HG02678 (cell line): Measurements from ENCODE around the gene RBM39.
"Not testable (repeated sequence)": the region's sequence is repeated elsewhere in the genome, so short reads cannot be mapped to it uniquely, and the experiment has no call there.

Experiments
- ATAC-seq: cut with Tn5 transposase; IDR thresholded peaks from one replicate; pipeline ENCODE4 v1.9.1; 2021; ENCODE audit warnings: mild to moderate bottlenecking, moderate library complexity; ENCODE audit not compliant: unreplicated experiment

RBM39 gene

GRCh38 chr20:35741892-35742740 is at the start of gene RBM39:
TSS of gene RBM39 (minus strand) at chr20:35742260. CDS start at chr20:35740874, 1,386 bp downstream.
- peak; percentile 87 for ATAC-seq

- no peak for ATAC-seq
Measured at GRCh38 chr20:35791821-35792220, 49.8 kb upstream of the RBM39 start.

GRCh38 chr20:35791097-35791496 is 49.0 kb upstream of the RBM39 start:
- ATAC-seq, result no peak

GRCh38 chr20:35788796-35789195 is 46.7 kb upstream of the RBM39 start:
- no peak for ATAC-seq

GRCh38 chr20:35785541-35785940 is 43.5 kb upstream of the RBM39 start:
- not testable (repeated sequence) for ATAC-seq

GRCh38 chr20:35783811-35784210 is 41.8 kb upstream of the RBM39 start:
- not testable (repeated sequence) for ATAC-seq

GRCh38 chr20:35776513-35777101 is 34.5 kb upstream of the RBM39 start:
- no peak for ATAC-seq

GRCh38 chr20:35774391-35774790 is 32.3 kb upstream of the RBM39 start:
- ATAC-seq, result no peak

- ATAC-seq, result no peak
Measured at GRCh38 chr20:35773154-35773751, 31.2 kb upstream of the RBM39 start.

GRCh38 chr20:35772563-35773058 is 30.6 kb upstream of the RBM39 start:
- ATAC-seq, result no peak

- peak; percentile 82 for ATAC-seq
Measured at GRCh38 chr20:35771689-35772562, 29.9 kb upstream of the RBM39 start, which contains the start of gene PHF20. TSS of gene PHF20 (plus strand) at chr20:35772015. CDS start at chr20:35801523, 29,508 bp downstream.

GRCh38 chr20:35771367-35771688 is 29.3 kb upstream of the RBM39 start:
- no peak for ATAC-seq

- ATAC-seq, result no peak
Measured at GRCh38 chr20:35768731-35769664, 26.9 kb upstream of the RBM39 start.

- peak; percentile 46 for ATAC-seq
Measured at GRCh38 chr20:35767683-35768481, 25.8 kb upstream of the RBM39 start.

GRCh38 chr20:35766843-35767242 is 24.8 kb upstream of the RBM39 start:
- no peak for ATAC-seq

GRCh38 chr20:35764936-35765335 is 22.9 kb upstream of the RBM39 start:
- ATAC-seq, result not testable (repeated sequence)

- ATAC-seq, result no peak
Measured at GRCh38 chr20:35762461-35762860, 20.4 kb upstream of the RBM39 start.

GRCh38 chr20:35761548-35761947 is 19.5 kb upstream of the RBM39 start:
- ATAC-seq, result not testable (repeated sequence)
